Upper lobe of right lung (tissue), 1 donor: Measurements from ENCODE around the gene SLC18A3. TPM values are rescaled to one million over a fixed set of nuclear protein-coding genes. Genes with fewer than 3 reads are reported as not detected.

ENCODE experiments used
- ATAC-seq: fragments of 200-7000 bp; cut with Tn5 transposase; one replicate; pipeline ENCODE4 v1.9.1; 2020; ENCODE audit warnings: mild to moderate bottlenecking, moderate library complexity
- DNase-seq: peaks from one replicate; pipeline ENCODE4 v3.0.0-alpha.2; 2020
- H3K27ac ChIP-seq: fragments of 200-600 bp; one replicate; pipeline ENCODE4 v1.8.0; 2022
- H3K27me3 ChIP-seq: fragments of 200-600 bp; one replicate; pipeline ENCODE4 v1.8.0; 2022; ENCODE audit warnings: mild to moderate bottlenecking
- H3K36me3 ChIP-seq: fragments of 200-600 bp; one replicate; pipeline ENCODE4 v1.8.0; 2022
- H3K4me1 ChIP-seq: fragments of 200-600 bp; one replicate; pipeline ENCODE4 v1.8.0; 2022
- H3K4me3 ChIP-seq: fragments of 200-600 bp; one replicate; pipeline ENCODE4 v1.8.0; 2022; ENCODE audit warnings: mild to moderate bottlenecking
- H3K9me3 ChIP-seq: fragments of 200-600 bp; one replicate; pipeline ENCODE4 v1.8.0; 2022
- CTCF ChIP-seq: fragments of 200-600 bp; IDR thresholded peaks from one replicate; pipeline ENCODE4 v1.8.0; 2022; ENCODE audit warnings: antibody characterized with exemption
- intact Hi-C: fragments of 100-400 bp; cut with DNase I; formaldehyde crosslinking; loops from one replicate; pipeline ENCODE4 v1.11.0; 2022
- total RNA-seq: library from RNA; stranded (reverse); fragmentation: NEBNext Ultra II Directional; extraction: Animal tissue kit (Norgen Biotek cat#: 25700); gene quantifications from one replicate; pipeline ENCODE4 v1.2.1, GENCODE V29; 2021
- donor health status: DM: no; HTN: yes; CAD: no; lungs with severe emphysema.

The SLC18A3 gene
- total RNA-seq, 1 donor from 2014 or later = not detected

GRCh38 chr10:49569031-49569631 is 41.0 kb upstream of the SLC18A3 start:
- TF ChIP-seq CTCF = no peak
- no peak overlapping the region for H3K4me3 ChIP-seq
- intact Hi-C loops = no loop called here
- H3K27ac ChIP-seq = no peak overlapping the region
- H3K9me3 ChIP-seq = no peaks in the 10 kb centered on the region
- no peaks in the 10 kb centered on the region for H3K27me3 ChIP-seq
- H3K36me3 ChIP-seq = no peaks in the 10 kb centered on the region
- DNase-seq (no peak), ATAC-seq (peak; percentile 56)
- H3K4me1 ChIP-seq = no peaks in the 10 kb centered on the region

GRCh38 chr10:49571388-49571787 is 38.7 kb upstream of the SLC18A3 start:
- Histone ChIP-seq H3K36me3 (no peaks in the 10 kb centered on the region), H3K4me3 (no peak overlapping the region), H3K27me3 (no peaks in the 10 kb centered on the region), H3K27ac (no peak overlapping the region), H3K4me1 (no peaks in the 10 kb centered on the region), H3K9me3 (no peaks in the 10 kb centered on the region)
- intact Hi-C loops = no loop called here
- no peak for TF ChIP-seq CTCF
- DNase-seq (no peak), ATAC-seq (no peak)

GRCh38 chr10:49572594-49573114 is 37.5 kb upstream of the SLC18A3 start:
- no peaks in the 10 kb centered on the region for H3K27me3 ChIP-seq
- H3K4me1 ChIP-seq = no peaks in the 10 kb centered on the region
- intact Hi-C loops = no loop called here
- DNase-seq (no peak), ATAC-seq (no peak)
- H3K4me3 ChIP-seq = no peak overlapping the region
- H3K27ac ChIP-seq = no peak overlapping the region
- H3K9me3 ChIP-seq = no peaks in the 10 kb centered on the region
- TF ChIP-seq CTCF = no peak
- H3K36me3 ChIP-seq = no peaks in the 10 kb centered on the region

GRCh38 chr10:49575489-49576072 is 34.5 kb upstream of the SLC18A3 start:
- Histone ChIP-seq H3K4me3 (no peak overlapping the region), H3K27ac (no peak overlapping the region), H3K36me3 (no peaks in the 10 kb centered on the region), H3K27me3 (no peaks in the 10 kb centered on the region), H3K4me1 (no peaks in the 10 kb centered on the region), H3K9me3 (no peaks in the 10 kb centered on the region)
- intact Hi-C loops = no loop called here
- no peak for TF ChIP-seq CTCF
- no peak for ATAC-seq
- DNase-seq = no peak

GRCh38 chr10:49577182-49577925 is 32.8 kb upstream of the SLC18A3 start:
- intact Hi-C loops = no loop called here
- TF ChIP-seq CTCF = no peak
- no peak for ATAC-seq

More at GRCh38 chr10:49577182-49577925, 32.8 kb upstream of the SLC18A3 start:
- Histone ChIP-seq H3K9me3 (no peaks in the 10 kb centered on the region), H3K4me1 (no peaks in the 10 kb centered on the region), H3K27me3 (no peaks in the 10 kb centered on the region), H3K27ac (no peak overlapping the region), H3K36me3 (no peaks in the 10 kb centered on the region), H3K4me3 (no peak overlapping the region)
- no peak for DNase-seq
